Karpas-422 (cell line): ENCODE data around the gene WASF2. TPM values are rescaled to one million over a fixed set of nuclear protein-coding genes. Genes with fewer than 3 reads are reported as not detected.

ENCODE experiments used
- DNase-seq: peaks from one replicate; pipeline ENCODE4 v3.0.0-alpha.2; 2015
- H2AFZ ChIP-seq: fragments of 200-600 bp; sonication (generic); 2 replicates; pipeline ENCODE4 v1.6.1; 2014; ENCODE audit warnings: antibody characterized with exemption, low read length, mixed read lengths
- H3K27ac ChIP-seq: fragments of 200-600 bp; sonication (generic); 2 replicates; pipeline ENCODE4 v1.5.1; 2014; ENCODE audit warnings: mild to moderate bottlenecking, low read length, moderate library complexity
- H3K27me3 ChIP-seq: fragments of 200-600 bp; sonication (generic); 2 replicates; pipeline ENCODE4 v1.6.1; 2014; ENCODE audit warnings: low read length, mixed read lengths
- H3K36me3 ChIP-seq: fragments of 200-600 bp; sonication (generic); 2 replicates; pipeline ENCODE4 v1.6.1; 2014; ENCODE audit warnings: low read length, mixed read lengths; ENCODE audit not compliant: insufficient read depth
- H3K4me1 ChIP-seq: fragments of 200-600 bp; sonication (generic); 2 replicates; pipeline ENCODE4 v1.6.1; 2014; ENCODE audit warnings: mild to moderate bottlenecking, low read length, mixed read lengths
- H3K4me2 ChIP-seq: fragments of 200-600 bp; sonication (generic); 2 replicates; pipeline ENCODE4 v1.6.1; 2014; ENCODE audit warnings: low read length, low read depth, mild to moderate bottlenecking; ENCODE audit not compliant: poor library complexity, severe bottlenecking
- H3K4me3 ChIP-seq: fragments of 200-600 bp; sonication (generic); 2 replicates; pipeline ENCODE4 v1.5.1; 2014; ENCODE audit warnings: mild to moderate bottlenecking, antibody characterized with exemption, low read length, mixed read lengths
- H3K79me2 ChIP-seq: fragments of 200-600 bp; sonication (generic); 2 replicates; pipeline ENCODE4 v1.6.1; 2014; ENCODE audit warnings: mild to moderate bottlenecking, low read length, mixed read lengths
- H3K9ac ChIP-seq: fragments of 200-600 bp; sonication (generic); 2 replicates; pipeline ENCODE4 v1.6.0; 2014; ENCODE audit warnings: low read length
- H3K9me2 ChIP-seq: fragments of 200-600 bp; sonication (generic), shearing (Covaris generic); replicated peaks from 2 replicates; pipeline ENCODE4 v1.6.0; 2014; ENCODE audit warnings: mild to moderate bottlenecking, low read length, moderate library complexity; ENCODE audit not compliant: insufficient read depth
- H3K9me3 ChIP-seq: fragments of 300-700, 200-600 bp; sonication (generic); 2 replicates; pipeline ENCODE4 v1.6.1; 2014; ENCODE audit warnings: low read length, mixed read lengths
- H4K20me1 ChIP-seq: fragments of 200-600 bp; sonication (generic); 2 replicates; pipeline ENCODE4 v1.6.1; 2014; ENCODE audit warnings: mild to moderate bottlenecking, antibody characterized with exemption, low read length, low read depth; ENCODE audit not compliant: insufficient read depth
- total RNA-seq: library from RNA; depleted of rRNA; stranded (reverse); fragments of >200 nt; shearing (Covaris generic); gene quantifications from 2 replicates; pipeline ENCODE4 v1.2.3, GENCODE V29; 2014; ENCODE audit warnings: low replicate concordance

WASF2 gene
- total RNA-seq, 1 experiment from 2014 or later, result 21.7 TPM

DNA sequence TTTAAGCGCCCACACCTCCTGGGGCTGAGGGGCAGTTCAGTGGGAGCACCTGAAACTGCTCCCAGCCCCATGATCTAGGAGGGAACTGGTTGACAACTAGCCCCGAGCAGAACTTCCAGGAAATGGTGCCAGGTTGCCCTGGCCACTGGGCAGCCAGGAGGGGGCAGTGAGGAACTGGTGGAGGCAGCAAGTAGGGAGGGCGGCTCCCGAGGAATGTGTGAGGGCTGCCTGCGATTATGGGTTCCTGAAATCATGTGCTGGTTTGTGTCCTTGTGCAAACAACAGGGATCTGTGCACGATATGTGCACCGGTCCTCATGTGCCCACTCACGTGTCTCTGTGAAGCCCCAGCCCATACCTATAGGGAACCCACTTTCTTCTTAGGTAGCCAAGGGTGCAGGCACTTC, 87.6 kb downstream of the WASF2 start:
- Histone ChIP-seq H3K9ac (no peak overlapping the region), H3K27me3 (no peaks in the 10 kb centered on the region), H3K4me2 (no peak overlapping the region), H3K36me3 (no peaks in the 10 kb centered on the region), H3K9me3 (no peaks in the 10 kb centered on the region), H2AFZ (no peak overlapping the region), H3K79me2 (no peaks in the 10 kb centered on the region), H3K4me1 (peaks cover 24% of the 10 kb centered on the region), H3K4me3 (no peak overlapping the region), H3K9me2 (no peaks in the 10 kb centered on the region), H4K20me1 (no peaks in the 10 kb centered on the region), H3K27ac (no peak overlapping the region)
- DNase-seq, result no peak

GRCh38 chr1:27400963-27401341, 89.0 kb downstream of the WASF2 start:
- no peak overlapping the region for H3K4me3 ChIP-seq
- no peaks in the 10 kb centered on the region for H3K79me2 ChIP-seq
- no peaks in the 10 kb centered on the region for H3K9me2 ChIP-seq
- H3K9ac ChIP-seq, result no peak overlapping the region
- H3K27ac ChIP-seq, result no peak overlapping the region
- peaks cover 19% of the 10 kb centered on the region for H3K4me1 ChIP-seq
- H2AFZ ChIP-seq, result no peak overlapping the region
- H3K36me3 ChIP-seq, result no peaks in the 10 kb centered on the region
- no peak for DNase-seq
- H3K27me3 ChIP-seq, result no peaks in the 10 kb centered on the region
- no peaks in the 10 kb centered on the region for H4K20me1 ChIP-seq
- no peak overlapping the region for H3K4me2 ChIP-seq
- no peaks in the 10 kb centered on the region for H3K9me3 ChIP-seq

DNA sequence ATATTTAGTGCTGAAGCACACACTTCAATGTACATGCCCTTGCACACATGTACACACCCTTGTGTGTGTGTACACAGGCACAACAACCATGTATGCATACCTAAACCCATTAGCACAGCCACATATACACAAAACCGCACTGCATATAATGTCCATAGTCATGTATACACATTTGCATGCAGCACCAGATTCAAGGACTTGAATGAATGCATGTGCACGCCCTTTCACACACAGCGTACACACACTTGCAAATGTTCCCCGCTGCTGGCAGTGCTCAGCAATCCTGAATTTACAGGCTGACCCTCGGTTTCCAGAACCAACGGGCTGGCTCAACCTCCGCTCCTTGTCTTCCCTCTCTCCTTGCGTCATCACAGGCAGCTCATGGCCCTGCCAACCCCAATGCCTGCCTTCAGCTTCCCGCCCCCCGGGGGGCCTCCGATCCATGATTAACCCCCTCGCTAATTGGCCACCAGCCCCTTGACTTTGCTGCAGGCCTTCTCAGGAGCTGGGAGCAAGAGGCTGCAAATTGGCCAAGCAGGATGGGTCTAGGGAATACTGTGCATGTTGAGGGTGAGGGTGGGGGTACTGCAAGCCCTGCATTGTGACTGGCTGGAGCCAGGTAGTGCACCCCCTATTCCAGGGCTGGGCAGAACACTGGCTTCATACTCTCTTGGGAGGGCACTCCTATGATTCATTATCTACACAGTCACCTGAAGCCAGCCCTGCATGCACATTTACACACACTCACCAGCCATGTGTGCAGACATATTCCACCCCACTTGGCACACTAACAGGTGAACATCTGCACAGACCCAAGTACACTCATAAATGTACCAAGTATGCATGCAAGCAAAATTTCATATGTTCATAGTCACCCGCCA, 89.6 kb downstream of the WASF2 start:
- H3K27me3 ChIP-seq, result no peaks in the 10 kb centered on the region
- DNase-seq, result no peak
- H4K20me1 ChIP-seq, result no peaks in the 10 kb centered on the region
- H3K9me3 ChIP-seq, result no peaks in the 10 kb centered on the region
- no peaks in the 10 kb centered on the region for H3K36me3 ChIP-seq
- H3K27ac ChIP-seq, result no peak overlapping the region
- H3K4me2 ChIP-seq, result no peak overlapping the region
- no peaks in the 10 kb centered on the region for H3K79me2 ChIP-seq
- peaks cover 22% of the 10 kb centered on the region for H3K4me1 ChIP-seq
- no peak overlapping the region for H3K9ac ChIP-seq
- no peaks in the 10 kb centered on the region for H3K9me2 ChIP-seq
- no peak overlapping the region for H3K4me3 ChIP-seq
- no peak overlapping the region for H2AFZ ChIP-seq

GRCh38 chr1:27399251-27400025, 90.5 kb downstream of the WASF2 start:
- Histone ChIP-seq H3K4me2 (no peak overlapping the region), H3K9ac (no peak overlapping the region), H2AFZ (no peak overlapping the region)

GRCh38 chr1:27398405-27399149, 91.4 kb downstream of the WASF2 start:
- DNase-seq, result no peak
- Histone ChIP-seq H3K9me3 (no peaks in the 10 kb centered on the region), H3K4me1 (peaks cover 18% of the 10 kb centered on the region), H3K4me3 (no peak overlapping the region), H3K79me2 (no peaks in the 10 kb centered on the region), H3K9ac (no peak overlapping the region), H3K36me3 (no peaks in the 10 kb centered on the region), H3K4me2 (no peak overlapping the region), H3K27ac (no peak overlapping the region), H3K27me3 (no peaks in the 10 kb centered on the region), H2AFZ (no peak overlapping the region), H3K9me2 (no peaks in the 10 kb centered on the region), H4K20me1 (no peaks in the 10 kb centered on the region)

More at GRCh38 chr1:27399251-27400025, 90.5 kb downstream of the WASF2 start:
- H3K27ac ChIP-seq, result no peak overlapping the region
- no peak for DNase-seq
- no peaks in the 10 kb centered on the region for H4K20me1 ChIP-seq
- H3K27me3 ChIP-seq, result no peaks in the 10 kb centered on the region
- H3K9me3 ChIP-seq, result no peaks in the 10 kb centered on the region
- no peaks in the 10 kb centered on the region for H3K79me2 ChIP-seq
- H3K4me1 ChIP-seq, result peaks cover 26% of the 10 kb centered on the region
- H3K36me3 ChIP-seq, result no peaks in the 10 kb centered on the region
- H3K4me3 ChIP-seq, result no peak overlapping the region
- H3K9me2 ChIP-seq, result no peaks in the 10 kb centered on the region

DNA sequence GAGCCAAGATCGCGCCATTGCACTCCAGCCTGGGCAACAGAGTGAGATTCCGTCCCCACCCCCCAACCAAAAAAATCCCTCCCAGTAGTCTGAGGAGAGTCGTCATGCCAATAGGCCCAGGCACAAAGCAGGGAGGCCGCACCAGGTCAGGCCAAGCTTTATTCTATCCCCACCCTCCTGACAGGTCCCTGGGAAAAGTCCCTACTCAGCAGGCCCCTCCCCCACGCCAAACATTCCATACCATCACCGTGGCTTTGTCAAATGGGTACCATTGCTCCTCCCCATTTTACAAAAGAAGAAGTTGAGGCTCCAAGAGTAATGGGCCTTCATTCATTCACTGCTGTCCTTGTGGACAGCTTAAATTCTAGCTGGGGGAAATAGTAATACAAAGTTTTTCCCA, 92.2 kb downstream of the WASF2 start:
- DNase-seq, result no peak
- H3K27ac ChIP-seq, result no peak overlapping the region
- H3K4me2 ChIP-seq, result no peak overlapping the region
- H3K79me2 ChIP-seq, result peaks cover 5% of the 10 kb centered on the region; the same call in 1 of the 2 replicates
- no peak overlapping the region for H3K9ac ChIP-seq
- H3K36me3 ChIP-seq, result no peaks in the 10 kb centered on the region
- no peaks in the 10 kb centered on the region for H4K20me1 ChIP-seq
- no peaks in the 10 kb centered on the region for H3K9me3 ChIP-seq
- H2AFZ ChIP-seq, result no peak overlapping the region
- peaks cover 16% of the 10 kb centered on the region for H3K4me1 ChIP-seq
- no peaks in the 10 kb centered on the region for H3K27me3 ChIP-seq
- H3K4me3 ChIP-seq, result no peak overlapping the region
- no peaks in the 10 kb centered on the region for H3K9me2 ChIP-seq

GRCh38 chr1:27397110-27397509, 92.9 kb downstream of the WASF2 start:
- H3K36me3 ChIP-seq, result no peaks in the 10 kb centered on the region
- H3K4me1 ChIP-seq, result peaks cover 17% of the 10 kb centered on the region
- H4K20me1 ChIP-seq, result no peaks in the 10 kb centered on the region
- no peaks in the 10 kb centered on the region for H3K9me2 ChIP-seq
- H3K4me2 ChIP-seq, result no peak overlapping the region
- no peak overlapping the region for H3K27ac ChIP-seq
- H2AFZ ChIP-seq, result no peak overlapping the region
- H3K4me3 ChIP-seq, result no peak overlapping the region
- peaks cover 5% of the 10 kb centered on the region; the same call in 1 of the 2 replicates for H3K79me2 ChIP-seq
- no peaks in the 10 kb centered on the region for H3K9me3 ChIP-seq
- H3K27me3 ChIP-seq, result no peaks in the 10 kb centered on the region
- H3K9ac ChIP-seq, result no peak overlapping the region
- no peak for DNase-seq
